CD4-positive, alpha-beta T cell treated with Interleukin-6 for 4 hours (primary cell): Measurements from ENCODE around the gene ZMYND12.
"Not testable (repeated sequence)": the region's sequence is repeated elsewhere in the genome, so short reads cannot be mapped to it uniquely, and the experiment has no call there.

Source experiments
- DNase-seq: peaks from one replicate; pipeline ENCODE4 v3.0.0-alpha.2; 2020; ENCODE audit warnings: mixed read lengths

The ZMYND12 gene

GRCh38 chr1:42456010-42456753, at the start of gene ZMYND12, which contains the start of gene PPCS:
ZMYND12 (minus strand) TSS chr1:42456022; CDS start chr1:42455997, 25 bp downstream.
PPCS (plus strand) TSS chr1:42456543; CDS start chr1:42456566, 23 bp downstream.
- DNase-seq, result peak; percentile 92

- DNase-seq, result no peak
Observed at GRCh38 chr1:42504535-42505128, 48.8 kb upstream of the ZMYND12 start.

- not testable (repeated sequence) for DNase-seq
Observed at GRCh38 chr1:42502031-42502430, 46.2 kb upstream of the ZMYND12 start.

- no peak for DNase-seq
Observed at GRCh38 chr1:42490237-42490636, 34.4 kb upstream of the ZMYND12 start.

- no peak for DNase-seq
Observed at GRCh38 chr1:42484382-42484781, 28.6 kb upstream of the ZMYND12 start.

- DNase-seq, result no peak
Observed at GRCh38 chr1:42482635-42483153, 26.9 kb upstream of the ZMYND12 start.

- no peak for DNase-seq
Observed at GRCh38 chr1:42480921-42481320, 25.1 kb upstream of the ZMYND12 start.

- DNase-seq, result no peak
Observed at GRCh38 chr1:42479621-42480020, 23.8 kb upstream of the ZMYND12 start.

GRCh38 chr1:42477775-42478174, 22.0 kb upstream of the ZMYND12 start:
- DNase-seq, result no peak

- DNase-seq, result not testable (repeated sequence)
Observed at GRCh38 chr1:42477354-42477753, 21.5 kb upstream of the ZMYND12 start.

GRCh38 chr1:42476605-42477004, 20.8 kb upstream of the ZMYND12 start:
- DNase-seq, result no peak

- DNase-seq, result no peak
Observed at GRCh38 chr1:42469727-42470126, 13.9 kb upstream of the ZMYND12 start.

- no peak for DNase-seq
Observed at GRCh38 chr1:42466030-42466429, 10.2 kb upstream of the ZMYND12 start.

- DNase-seq, result no peak
Observed at GRCh38 chr1:42463921-42464320, 8.1 kb upstream of the ZMYND12 start.

GRCh38 chr1:42462828-42463763, 7.3 kb upstream of the ZMYND12 start, which contains the start of gene CCDC30:
CCDC30 (plus strand) TSS chr1:42463286; CDS start chr1:42480552, 17,266 bp downstream.
- DNase-seq, result peak; percentile 97

GRCh38 chr1:42461196-42461595, 5.4 kb upstream of the ZMYND12 start:
- DNase-seq, result no peak

GRCh38 chr1:42456754-42457089, 900 bp upstream of the ZMYND12 start:
- DNase-seq, result peak; percentile 71

- no peak for DNase-seq
Observed at GRCh38 chr1:42454403-42454802, 1.4 kb downstream of the ZMYND12 start.

GRCh38 chr1:42453386-42453785, 2.4 kb downstream of the ZMYND12 start:
- DNase-seq, result no peak

- no peak for DNase-seq
Observed at GRCh38 chr1:42450061-42450460, 5.8 kb downstream of the ZMYND12 start.

GRCh38 chr1:42449256-42449655, 6.6 kb downstream of the ZMYND12 start:
- no peak for DNase-seq

GRCh38 chr1:42442662-42443061, 13.2 kb downstream of the ZMYND12 start:
- no peak for DNase-seq

- no peak for DNase-seq
Observed at GRCh38 chr1:42439940-42440339, 15.9 kb downstream of the ZMYND12 start.
